Activated gamma-delta T cell treated with anti-CD3 and anti-CD28 coated beads, Interleukin-2, amount 50 U/mL, for 16 hours (primary cell): ENCODE measurements around the gene KCND2.

Experiments used
- DNase-seq: peaks from one replicate; pipeline ENCODE4 v3.0.0-alpha.2; 2020; ENCODE audit warnings: low read depth

The KCND2 gene

DNA sequence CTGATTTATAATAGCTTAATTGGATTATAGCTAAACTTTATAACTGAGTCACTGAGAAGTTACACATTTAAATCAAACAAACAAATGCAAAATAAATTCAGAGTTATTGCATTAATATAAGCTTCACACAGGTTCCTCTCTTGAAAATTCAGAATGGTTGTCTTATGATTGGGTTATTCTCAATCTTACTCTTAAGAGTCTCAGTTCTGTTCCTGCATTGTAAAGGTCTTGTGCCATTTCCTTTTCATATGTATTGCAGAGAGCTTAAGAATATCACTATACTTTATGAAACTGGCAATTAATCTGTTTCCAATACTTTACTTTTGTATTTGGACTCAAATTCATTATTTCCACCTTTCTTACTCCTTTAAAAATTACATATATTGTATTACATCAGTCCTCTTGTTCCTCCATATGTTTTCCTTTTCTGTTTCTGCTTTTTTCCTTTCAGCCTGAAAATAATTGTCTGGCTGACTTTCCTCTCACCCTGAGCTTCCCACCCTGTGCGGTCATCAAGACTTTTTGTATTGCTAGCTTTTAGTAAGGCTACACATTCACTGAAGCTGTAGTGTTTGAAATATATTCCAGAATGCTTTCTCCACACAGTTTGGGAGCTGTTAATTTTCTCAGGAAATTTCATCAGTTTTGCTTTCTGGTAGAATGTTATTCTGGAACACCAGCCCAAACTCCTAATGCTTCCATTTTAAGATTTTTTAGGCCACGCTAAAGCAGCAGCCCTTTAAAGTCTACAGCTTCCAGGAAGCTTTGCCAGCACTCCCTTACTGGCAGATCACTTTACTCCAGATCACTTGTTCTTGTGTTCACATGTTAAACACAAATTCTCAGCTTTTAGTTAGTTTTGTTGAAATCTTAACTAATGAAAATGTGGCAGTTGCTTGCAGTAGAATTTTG lies 139.4 kb downstream of the KCND2 start:
- no peak for DNase-seq

DNA sequence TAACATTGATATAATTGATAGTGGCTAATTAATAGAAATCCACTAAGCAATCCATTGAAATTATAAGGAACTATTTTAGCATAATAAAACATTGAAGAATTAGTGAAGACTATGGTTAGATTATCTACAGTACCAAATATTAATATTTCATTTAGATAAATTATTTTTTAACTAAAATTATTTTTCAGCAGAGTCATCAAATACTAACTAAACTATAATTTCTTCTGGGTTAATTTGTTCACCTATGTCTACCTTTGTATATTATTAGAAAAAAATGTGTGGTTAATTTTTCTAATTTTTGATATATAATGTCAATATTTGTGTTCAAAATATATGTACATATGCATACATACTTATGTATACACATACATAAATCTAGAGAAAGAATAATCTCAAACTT lies 140.2 kb downstream of the KCND2 start:
- no peak for DNase-seq

DNA sequence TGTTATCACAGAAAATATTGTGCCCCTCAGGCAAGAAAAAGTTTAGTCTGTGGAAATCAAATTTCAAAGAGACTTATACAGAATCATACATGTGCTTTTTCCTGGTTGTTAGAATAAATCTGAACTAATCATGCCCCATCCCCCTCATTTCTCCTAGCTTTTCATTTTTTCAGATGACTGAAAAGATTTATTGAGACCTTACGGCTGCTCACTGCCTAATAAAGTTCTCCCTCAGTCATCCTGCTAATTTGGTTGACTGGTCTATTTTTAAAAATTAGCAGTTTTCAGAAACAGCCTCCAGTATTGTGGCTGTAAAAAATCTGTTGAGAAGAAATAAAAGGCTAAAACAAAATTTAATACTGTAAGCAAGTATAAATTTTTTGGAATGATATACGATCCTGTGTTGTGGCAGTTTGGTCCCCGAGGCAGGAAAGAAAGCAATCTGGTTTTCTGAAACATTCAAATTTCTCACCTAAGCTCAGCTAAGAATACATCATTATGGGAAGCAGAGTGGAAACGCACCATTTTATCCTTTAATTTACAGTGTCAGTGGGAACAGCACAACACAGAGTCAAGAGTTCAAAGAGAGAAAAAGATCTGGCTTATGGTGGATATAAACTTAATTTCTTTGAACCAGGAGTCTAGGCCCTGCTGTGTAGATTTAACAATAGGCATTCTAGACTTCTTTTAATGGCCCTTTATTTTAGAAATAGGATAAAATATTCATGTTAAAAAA lies 144.4 kb downstream of the KCND2 start:
- no peak for DNase-seq

DNA sequence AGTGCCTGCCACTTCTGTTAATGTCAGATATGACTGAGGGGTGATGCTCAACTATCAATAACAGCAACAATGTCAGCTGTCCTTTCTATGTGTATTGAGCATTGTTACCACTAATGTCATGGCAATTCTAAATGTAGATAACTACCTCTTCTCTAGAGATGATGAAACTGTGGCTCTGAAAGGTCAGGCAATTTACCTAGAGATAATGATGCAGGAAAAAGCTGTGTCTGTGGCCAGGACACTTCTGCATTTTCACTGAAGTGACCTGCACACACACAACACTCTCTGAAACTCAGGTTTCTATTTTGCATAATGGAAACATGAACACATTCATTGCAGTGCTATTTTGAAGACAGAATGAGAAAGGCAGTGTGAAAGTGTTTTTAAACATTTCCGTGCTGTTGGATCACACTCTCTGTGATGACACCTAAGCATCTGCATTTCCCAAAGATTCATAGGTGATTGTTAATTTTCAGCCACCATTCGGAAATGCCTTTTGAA lies 148.2 kb downstream of the KCND2 start:
- no peak for DNase-seq

DNA sequence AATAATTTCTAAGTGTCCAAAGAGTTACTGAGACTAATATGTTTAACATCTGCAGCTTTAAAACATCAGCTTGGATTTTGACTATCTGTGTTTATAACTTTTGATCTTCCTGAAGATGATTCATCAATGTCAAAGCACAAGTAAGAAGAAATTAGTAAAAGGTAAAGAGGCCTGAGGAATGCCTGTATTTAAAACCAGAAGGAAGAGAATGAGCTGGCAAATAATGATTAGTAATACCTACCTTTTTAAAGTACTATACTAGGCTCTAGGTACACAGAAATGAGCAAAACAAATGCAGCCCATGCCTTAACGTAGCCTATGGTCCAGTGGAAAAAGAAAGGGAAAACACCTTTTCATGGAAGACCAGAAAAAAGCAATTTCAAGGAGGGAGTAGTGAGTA lies 158.0 kb downstream of the KCND2 start:
- no peak for DNase-seq

DNA sequence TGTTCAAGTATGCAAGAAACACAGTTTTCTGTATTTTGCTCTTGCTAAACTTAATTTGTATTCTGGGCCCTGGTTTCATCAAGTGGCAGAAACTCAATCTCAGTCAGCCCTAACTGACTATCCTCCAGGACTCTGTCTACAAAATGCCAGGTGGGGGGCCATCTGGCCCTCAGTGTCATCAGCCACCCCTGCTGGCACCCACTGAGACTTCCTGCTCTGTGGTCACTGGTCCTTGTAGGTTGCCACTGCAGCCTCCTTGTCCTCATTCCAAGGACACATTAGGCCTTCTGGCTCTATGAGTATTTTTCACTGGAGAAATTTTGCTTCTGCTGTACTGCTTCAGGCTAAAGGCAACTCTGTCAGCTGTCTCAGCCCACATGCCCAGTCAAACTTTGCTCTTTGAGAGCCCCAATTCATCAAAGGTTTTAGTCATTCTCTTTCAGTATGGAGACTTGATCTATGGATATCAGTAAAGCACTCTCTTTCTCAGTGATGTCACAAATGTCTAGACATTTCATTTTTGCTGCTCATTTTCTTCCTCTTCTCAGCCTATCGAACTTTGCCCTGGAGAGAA lies 163.6 kb downstream of the KCND2 start:
- DNase-seq: no peak

DNA sequence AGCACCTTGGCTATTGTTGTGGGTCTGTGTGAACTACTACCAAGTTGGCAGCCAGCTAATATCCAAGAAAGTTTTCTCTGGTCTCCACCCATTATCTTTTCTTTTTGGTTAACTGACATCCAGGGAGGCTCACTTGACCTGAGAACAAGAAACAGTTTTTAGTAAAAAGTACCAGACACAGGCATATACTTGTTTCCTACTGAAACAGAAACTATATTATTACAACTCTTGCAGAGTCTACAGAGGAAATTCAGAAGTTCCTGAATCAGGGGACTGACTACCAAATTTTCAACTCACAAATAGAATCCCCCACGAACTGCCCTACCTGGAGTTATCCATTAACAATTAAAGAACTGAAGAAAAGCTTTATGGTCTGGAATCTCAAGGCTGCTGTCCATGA lies 168.9 kb downstream of the KCND2 start:
- no peak for DNase-seq

DNA sequence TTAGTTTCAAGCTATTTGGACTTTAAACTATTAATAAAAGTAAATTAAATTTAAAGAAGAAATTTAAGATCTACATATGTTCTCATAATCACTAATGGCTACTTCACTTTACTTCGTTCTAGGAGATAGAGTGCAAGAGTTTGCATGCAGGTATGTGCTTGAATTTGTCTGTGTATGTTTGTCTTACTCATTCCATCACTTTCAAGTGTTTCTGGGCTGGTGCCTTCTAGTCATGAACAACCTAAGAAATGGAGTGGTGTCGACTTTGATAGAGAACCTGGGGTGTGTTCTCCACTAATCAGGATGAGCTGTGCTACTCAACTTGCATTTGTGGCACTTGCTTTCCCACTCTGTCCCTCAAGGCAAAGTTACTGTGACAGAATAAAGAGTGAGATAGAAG lies 169.9 kb downstream of the KCND2 start:
- no peak for DNase-seq

DNA sequence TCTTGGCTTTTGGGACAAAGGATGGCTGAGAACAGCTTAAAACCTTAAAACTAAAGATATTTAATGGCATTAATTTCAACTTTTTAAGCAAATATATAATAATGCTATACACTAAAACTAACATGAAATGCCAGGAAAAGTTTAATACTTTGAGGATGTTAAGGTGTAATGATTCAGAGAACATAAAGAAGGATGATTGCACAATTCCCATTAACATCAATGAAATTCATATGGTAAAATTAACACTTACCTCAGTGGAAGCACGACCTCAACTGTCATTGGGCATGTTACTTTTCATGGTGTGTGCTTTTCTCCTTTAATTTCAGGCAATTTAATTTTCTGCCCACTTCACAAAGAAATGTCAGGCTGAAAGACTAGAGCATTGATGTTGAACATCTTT lies 171.7 kb downstream of the KCND2 start:
- no peak for DNase-seq

DNA sequence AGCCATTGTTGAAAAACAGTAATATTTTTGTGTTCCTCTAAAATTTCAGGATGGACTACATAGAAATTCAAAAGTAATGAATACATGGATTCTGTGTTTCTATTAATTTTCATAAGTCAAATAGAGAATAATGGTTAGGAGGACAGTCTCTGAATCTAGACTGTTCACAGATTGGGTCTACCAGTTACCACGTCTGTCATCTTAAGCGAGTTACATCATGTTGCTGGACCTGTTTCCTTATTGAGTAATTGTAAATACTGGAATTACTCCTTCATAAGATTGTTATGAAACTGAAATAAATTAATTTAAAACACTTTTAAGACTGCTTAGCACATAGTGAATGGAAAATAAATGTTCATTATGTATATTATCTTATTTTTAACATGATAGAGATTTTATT lies 172.3 kb downstream of the KCND2 start:
- no peak for DNase-seq

DNA sequence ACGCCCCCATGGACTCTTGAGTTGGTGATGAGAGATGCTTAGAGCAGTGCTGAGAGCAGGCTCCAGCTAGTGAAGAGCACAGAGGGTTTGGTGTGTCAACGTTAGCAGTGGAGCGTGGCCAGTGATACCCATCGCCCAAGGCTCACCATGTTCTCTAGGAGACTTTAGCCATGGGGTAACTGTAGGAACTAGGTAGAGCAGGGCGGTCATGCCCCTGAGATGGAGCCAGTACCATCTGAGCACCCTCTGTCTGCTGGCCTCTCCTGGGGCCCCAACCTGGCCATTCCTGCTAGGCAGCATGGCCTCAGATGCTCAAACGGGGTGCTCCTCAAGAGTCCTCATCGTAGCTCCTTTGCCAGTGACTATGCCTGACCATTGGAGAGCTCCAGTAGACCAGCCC lies 179.7 kb downstream of the KCND2 start:
- DNase-seq: no peak

DNA sequence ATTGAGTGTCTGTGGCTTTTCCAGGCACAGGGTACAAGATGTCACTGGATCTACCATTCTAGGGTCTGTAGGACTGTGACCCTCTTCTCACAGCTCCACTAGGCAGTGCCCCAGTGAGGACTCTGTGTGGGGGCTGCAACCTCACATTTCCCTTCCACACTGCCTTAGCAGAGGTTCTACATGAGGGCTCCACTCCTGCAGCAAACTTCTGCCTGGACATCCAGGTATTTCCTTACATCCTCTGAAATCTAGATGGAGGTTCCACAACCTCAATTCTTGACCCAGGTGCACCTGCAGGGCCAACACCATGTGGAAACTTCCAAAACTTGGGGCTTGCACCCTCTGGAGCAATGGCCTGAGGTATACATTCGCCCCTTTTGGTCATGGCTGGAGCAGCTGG lies 183.7 kb downstream of the KCND2 start:
- DNase-seq: no peak

DNA sequence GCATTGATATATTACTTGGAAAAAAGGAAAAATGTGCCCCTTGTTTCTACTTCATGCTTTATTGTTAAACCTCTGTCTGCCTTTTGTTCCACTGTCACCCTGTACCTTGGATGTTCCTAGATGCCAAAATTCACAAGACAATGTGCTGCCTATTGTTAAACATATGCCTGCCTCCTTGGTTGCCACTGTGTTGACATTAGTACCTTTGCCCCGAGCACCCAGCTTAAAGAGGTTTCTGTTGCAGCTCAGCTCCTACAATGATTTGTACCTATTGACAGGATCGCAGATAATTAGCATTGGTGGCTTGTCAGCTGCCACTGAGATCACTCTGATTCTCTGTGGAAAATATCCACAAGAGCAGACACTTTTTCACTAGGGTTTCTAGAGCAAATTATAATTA lies 188.0 kb downstream of the KCND2 start:
- no peak for DNase-seq

DNA sequence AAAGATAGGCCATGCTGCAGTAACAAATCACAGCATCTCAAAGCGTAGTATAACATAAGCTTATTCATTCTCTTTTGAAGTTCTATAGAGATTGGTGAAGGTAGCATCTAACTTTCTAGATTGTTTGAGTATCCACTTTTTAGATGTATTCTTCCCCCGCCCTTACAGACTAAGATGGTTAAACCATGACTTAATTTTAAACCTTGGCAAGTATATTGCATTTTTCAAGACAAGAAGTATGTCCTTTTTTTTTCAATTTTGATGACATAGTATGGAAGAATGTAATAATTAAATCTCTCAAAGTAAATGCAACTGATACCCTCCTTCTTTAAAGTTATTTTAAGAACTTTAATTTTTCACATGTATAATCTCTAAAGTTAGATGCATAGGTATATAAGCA lies 190.0 kb downstream of the KCND2 start:
- DNase-seq: no peak

DNA sequence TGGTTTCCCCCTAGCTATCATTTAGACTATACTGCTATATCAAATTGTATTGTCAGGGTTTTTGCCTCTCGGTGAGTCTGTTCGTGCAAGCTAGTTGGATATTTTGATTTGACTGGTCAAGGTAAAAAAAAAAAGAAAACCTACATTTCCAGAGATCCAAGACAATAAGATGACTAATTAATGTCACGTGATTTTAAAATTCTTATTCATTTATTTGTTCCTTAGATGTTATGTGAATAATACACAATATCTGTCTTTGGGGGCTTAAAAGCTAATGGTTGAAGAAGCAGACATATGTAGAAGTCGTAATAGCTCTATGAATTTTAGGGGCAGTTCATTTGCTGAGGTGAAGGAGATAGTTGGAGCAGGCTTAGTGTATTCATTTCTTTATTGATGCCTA lies 191.1 kb downstream of the KCND2 start:
- no peak for DNase-seq

DNA sequence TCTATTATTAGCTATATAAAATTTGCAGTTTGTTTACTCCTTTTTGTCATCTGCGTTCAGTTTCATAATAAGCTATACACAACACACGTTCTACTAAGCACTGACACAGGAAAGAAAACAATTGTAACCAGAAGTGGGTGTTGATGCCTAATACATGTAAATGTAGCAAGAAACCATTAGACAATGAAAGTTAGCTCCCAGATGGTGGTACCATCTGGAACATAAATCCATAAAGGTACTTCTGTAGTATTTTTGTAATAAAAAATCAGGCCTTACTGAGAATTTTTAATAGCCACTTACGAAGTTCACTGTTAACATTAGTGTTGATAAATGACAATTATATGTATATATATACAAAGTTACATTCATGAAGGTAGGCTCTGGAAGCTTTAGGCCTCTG lies 194.7 kb downstream of the KCND2 start:
- DNase-seq: no peak

DNA sequence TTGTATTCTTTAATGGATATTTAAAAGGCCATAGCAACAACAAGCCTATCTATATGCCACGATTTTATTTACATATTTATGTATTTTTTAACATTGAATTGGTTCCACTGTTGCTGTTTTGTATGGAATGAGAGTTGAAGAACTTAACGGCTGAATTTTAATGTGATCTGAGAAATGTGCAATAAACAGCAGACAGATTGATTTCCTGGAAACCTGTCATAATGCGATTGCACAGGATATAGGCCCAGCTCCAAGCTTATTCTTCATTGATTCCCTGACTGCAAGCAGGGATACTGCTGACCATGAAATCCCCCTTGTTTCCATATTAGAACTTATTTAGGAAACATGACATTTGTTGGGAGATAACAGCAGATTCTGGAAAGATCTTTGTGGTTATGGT lies 195.6 kb downstream of the KCND2 start:
- no peak for DNase-seq

DNA sequence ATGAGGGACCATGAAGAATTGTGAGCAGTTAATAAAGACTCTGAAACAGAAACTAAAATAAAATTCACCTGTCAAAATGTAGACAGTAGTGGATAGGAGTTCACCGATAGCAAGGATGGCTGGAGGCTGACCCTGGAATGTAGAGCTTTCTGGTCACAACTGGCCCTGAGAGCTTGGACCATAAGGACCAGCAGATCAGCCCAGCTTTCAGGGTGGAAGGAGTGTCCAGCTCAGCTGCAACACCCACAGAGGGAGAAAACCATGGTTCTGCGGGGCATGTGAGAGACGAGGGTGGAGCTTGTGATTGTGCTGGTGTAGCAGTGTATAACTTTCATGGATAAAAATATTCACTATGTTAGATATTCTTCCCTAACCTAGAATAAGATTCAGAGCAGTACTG lies 199.9 kb downstream of the KCND2 start:
- DNase-seq: no peak

DNA sequence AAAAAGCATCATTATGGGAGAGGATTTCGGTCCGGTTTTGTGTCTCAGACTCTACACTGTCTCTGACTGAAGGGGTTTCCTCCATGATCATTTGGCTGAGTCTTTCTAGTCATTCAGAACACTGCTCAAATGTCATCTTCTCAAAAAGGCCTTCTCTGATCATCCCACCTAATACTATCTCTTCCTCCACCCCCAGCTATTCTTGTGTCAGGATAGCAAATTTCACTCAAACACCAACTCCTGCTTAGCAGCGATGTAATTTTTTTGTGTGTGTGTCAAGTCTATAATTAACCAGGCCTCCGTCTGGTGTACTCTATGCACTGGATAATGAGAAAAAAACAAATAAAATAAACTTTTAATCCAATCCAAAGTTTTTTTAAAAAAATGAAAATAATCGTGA lies 200.4 kb downstream of the KCND2 start:
- no peak for DNase-seq

DNA sequence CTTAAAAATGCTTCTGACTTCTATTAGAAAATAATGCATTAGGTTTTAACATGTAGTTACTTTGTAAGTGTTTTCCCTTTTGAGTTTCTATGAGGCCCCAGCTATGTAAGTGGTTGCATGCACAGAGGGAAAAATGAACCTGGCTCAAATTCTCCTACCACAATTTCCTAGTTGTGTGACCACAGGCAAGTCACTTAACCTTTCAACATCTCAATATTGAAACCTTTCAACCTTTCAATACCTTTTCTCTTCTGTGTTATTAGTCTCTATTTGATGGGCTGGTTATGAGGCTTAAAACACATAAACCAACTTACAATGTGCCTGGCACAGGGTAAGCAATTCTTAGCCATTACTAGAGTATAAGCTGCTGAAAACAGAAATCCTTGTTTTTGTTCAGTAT lies 203.0 kb downstream of the KCND2 start:
- DNase-seq: no peak

DNA sequence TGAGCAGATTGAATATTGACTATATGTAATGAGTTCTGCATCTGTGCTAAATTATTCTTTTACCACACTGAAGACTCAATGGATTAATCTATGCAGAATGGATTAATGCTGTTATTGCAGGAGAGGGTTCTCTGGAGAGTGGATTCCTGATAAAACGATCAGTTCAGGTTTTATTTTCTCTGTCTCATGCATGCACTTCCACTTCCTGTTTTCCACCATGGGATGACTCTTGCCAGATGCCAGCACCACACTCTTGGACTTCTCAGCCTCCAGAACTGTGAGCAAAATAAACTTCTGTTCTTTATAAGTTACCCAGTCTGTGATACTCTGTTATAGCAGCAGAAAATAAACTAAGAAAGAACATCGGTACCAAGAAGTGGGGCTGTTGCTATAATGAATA lies 207.5 kb downstream of the KCND2 start:
- DNase-seq: no peak

DNA sequence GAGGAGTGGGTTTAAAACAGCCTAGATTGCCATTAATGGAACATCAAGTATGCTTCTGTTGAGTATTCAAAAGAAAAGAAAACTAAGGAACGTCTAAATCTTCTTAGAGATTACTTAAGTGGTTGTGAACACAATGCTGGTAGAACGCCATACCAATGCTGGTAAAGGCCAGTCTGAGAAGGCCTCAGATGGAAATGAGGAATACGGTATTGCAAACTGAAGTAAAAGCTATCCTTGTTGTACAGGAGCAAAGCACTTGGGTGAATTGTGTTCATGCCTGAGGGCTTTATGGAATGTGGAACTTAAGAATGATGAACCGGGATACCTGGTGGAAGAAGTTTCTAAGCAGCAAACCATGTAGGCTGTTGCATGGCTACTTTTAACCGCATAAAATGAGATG lies 208.0 kb downstream of the KCND2 start:
- DNase-seq: no peak

DNA sequence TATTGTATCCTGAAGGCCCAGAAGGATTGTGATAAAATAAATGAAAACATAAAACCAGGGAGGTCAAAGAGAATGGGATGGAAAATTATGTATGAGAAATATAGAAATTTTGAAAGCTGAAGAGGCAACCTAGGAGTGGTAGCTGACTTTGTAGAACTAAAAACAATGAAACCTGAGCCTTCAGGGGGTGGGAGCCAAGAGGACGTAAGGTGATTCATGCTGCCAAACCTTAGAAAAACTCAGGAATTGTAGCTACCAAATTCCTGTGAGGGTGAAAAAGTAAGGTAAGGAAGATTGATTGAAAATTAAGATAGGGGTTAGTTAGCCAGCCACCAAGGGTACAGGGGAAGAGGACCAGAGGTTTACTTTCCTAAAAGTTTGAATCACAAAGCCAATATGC lies 213.2 kb downstream of the KCND2 start:
- no peak for DNase-seq
